HG03521 (cell line): ENCODE results near the gene TTC22.

ENCODE experiments used
- ATAC-seq: cut with Tn5 transposase; IDR thresholded peaks from one replicate; pipeline ENCODE4 v1.9.1; 2021; ENCODE audit warnings: mild to moderate bottlenecking, moderate library complexity; ENCODE audit not compliant: unreplicated experiment

TTC22 gene

DNA sequence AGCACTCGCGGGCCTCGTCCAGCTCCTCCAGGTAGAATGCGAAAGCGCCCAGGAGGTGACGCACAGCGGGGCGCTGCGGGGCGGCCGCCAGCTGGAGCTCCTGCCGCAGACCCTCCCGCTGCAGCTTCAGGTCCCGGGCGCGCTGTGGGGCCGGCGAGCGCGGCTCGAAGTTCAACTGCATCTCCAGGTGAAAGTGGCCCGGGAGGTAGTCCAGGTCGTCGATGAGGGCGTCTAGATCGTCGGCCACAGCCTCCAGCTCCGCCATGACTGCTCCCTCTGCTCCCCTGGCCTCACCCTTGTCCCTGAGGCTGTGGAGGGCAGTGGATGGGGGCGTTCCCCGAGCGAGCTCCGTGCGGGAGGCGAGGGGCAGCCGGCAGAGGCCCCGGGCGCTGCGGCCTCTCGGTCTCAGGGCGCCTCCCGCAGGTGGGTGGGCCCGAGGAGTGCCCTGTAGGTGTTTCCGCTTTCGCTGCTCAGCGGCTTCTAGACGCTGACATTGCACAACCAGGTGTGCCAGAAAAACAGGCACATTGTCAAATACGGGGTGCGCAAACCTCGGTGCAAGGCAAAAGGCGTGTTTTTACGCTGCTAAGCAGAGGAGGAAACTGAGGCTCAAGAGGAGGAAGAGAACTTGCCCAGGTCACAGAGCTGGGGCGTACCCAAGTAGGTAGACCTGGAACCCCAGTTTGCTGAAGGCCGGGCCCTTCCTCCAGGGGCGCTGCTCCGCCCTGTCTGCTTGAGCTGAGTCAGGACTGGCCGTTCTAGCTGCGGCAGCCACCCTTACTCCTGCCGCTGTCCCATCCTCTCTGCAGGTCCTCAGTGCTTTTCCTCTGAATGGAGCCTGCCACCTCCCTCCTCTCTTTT, at the start of gene TTC22:
Gene TTC22, minus strand, starts transcription at position 425 of the 861 bp plus-strand sequence. Its CDS starts 160 bp downstream, at position 265.
- peak; percentile 83 for ATAC-seq

DNA sequence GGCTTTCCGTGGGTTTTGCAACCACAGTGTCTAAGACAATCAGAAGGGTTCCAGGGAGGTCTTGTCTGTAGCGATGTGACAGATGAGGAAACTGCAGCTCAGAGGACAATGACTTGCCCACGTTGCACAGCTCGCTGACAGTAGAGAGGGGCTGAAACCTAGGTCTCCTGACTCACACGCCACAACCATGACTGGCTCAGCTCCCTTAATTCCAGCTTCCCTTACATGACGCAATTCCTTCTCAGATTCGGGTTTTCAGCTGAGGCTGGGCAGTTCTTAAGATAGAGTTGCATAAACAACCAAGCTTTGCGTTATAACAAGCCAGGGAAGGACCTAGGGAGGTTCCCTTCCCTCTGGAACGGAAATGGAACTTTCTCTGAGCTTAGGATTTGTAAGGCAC, 49.6 kb upstream of the TTC22 start:
- no peak for ATAC-seq

DNA sequence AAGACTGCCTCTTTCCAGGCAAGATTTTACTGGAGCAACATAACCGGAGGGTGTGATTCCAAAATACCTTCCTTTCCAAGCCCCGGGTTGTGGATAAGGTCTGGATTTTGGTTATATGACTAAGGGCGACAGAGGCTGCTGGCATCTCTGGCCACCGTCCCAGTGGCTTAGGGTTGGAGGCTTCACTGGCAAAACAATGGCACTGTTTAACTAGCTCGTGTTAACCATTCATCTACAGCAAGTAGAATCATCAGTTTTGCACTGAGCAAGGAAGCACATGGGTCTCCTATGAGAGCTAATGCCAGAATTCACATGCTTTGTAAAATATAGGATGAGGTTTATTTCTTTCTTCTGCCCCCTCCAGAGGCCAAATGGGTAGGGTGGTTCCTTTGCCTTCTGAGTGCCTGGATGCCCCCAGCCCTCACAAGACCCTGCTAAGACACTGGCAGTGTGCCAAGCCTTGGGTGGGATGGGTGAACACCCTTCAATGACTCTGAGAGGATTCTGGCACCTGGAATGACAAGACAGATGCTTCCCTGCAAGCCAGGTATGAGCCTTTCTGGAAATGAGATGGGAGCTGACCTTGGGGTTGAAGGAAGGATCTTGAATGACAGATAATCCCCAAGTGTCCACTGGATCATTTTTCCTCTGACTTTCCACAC, 49.1 kb upstream of the TTC22 start:
- ATAC-seq, result no peak

DNA sequence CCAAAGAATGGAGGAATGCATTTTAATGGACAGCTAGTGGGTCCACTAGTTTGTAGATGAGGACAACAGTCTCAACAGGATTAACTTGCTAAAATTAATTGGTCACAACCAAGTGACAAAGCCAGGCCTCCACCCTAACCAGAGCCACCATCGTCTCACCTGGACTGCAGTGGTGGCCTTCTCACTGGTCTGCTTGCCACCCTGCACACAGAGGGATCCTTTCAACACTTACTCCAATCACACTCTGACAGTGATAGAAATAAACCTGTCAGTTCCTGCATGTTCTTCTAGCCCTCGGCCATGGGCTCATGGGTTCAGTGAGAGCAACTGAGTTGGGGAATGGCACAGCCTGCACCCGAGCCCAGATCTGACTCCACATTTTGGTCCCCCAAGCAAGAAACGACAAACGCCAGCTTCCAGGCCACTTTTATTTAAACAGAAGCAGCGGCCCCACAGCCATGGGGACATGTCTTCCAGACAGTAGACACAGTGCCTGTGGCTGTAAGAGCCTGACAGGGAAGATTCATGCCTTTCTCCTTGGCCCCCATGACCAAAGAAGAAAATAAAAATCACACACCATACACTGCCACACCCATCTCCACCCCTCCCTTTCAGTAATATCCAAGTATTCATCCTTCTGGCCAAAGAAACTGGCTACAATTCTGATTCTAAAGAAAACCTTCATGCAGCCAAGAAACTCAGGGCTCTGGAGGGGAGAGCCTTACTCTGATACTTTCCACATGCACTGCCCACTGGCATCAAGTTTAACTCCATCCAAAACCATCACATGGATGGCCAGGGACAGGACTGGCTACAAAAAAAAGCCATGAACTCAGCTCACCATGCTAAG, 48.3 kb upstream of the TTC22 start:
- no peak for ATAC-seq

DNA sequence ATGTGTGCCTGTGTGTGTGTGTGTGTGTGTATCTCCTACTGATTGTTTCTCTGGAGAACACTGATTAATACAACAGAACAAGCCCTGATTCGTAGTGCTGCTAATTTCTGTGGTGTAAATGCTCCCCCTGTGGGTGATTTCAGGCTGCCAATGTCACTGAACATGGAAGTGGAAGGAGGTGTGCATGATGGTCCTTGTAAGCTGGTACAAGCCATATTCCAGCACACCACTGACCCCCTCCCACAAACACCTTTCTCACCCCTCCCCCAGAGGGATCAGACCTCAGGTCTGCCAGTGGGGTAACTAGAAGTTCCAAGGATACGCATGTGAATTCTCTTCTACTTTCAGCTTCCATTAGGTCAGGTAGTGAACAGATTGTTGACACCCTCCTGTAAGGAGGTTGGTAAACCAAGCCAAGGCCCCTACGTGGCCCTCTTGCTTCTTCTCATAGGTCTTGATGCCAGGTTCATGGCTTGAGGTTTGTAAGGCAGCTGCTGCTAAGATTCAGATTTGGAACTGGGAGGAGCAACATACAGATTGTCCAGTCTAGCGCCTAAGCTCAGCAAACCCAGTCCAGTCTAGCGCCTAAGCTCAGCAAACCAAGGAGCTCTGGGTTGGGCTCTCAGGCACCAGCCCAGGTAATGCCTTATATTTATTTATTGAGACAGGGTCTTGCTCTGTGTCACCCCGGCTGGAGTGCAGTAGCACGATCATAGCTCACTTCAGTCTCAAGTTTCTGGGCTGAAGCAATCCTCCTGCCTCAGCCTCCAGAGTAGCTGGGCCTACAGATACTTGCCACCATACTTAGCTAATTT, 47.2 kb upstream of the TTC22 start:
- ATAC-seq, result no peak

DNA sequence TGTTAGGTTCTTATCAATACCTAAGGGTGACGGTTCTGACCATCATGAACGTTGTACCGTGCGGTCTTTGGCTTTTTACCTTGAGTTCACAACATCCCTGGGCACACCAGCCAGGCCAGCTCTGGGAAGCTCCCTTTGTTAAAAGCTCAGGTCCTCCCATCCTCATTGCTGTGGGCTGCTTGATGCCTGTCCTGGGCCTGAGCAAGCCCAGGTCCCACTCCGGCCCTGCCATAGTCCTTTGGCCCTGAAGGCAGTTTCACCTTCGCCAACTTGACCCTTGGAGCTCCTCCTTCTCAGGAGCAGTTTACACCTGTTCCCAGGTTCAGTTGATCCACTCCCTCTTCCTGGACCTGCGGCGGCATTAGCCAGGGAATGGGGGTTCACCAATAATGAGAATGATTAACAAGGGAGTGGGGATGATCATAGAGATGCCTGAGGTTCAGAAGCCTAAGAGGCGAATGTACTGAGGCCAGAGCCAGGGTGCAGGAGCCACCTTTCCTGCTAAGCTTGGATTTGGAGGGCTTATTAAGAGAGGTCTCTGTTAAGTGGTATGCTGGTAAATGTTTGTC, 45.7 kb upstream of the TTC22 start:
- no peak for ATAC-seq

DNA sequence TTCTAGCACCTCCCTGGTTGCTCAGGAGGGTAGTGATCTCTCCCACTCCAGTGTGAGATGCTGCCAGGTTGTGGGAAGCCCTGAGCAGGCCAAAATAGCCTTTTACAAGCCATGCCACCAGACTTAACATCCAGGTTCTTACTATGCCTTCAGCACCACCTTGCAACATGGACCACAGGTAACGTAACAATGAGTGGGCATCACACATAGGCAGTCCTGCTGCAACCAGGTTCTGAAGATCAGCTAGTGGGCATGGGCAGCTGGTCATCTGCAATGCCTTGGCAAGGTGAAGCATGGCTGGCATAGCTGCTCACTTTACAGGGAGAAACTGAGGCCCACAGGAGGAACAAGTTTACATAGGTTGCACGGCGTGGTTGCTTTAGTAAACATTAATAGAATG, 45.2 kb upstream of the TTC22 start:
- ATAC-seq, result no peak

DNA sequence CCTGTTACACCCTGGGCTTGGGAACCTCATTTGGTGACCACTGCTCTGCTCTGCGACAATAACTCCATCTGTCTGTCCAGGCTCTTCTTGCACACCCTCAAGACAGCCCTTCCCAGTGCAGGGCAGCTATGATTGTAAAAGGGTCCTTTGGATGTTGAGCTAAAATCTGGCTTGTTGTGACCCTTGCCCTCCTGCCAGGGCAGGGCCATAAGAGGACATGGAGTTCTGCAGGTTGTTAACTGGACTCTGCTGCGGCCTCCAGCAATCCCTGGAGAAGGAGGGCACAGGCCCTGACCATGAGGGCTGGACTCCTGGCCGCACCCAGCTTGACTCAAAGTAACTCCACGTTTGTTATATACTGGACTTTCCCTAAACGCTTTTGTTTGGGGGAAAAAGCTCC, 44.6 kb upstream of the TTC22 start:
- no peak for ATAC-seq

DNA sequence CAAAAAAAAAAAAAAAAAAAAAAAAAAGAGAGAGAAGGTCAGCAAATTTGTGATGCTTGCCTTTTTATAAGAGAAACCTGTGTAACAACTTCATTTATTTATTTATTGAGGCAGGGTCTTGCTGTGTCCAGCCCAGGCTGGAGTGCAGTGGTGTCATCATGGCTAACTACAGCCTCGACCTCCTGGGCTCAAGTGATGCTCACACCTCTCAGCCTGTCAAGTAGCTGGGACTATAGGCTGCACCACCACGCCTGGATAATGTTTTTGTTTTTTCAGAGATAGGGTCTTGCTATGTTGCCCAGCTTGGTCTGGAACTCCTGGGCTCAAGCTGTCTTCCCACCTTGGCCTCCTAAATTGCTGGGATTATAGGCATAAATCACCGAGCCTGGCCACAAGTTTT, 43.4 kb upstream of the TTC22 start:
- ATAC-seq, result no peak

DNA sequence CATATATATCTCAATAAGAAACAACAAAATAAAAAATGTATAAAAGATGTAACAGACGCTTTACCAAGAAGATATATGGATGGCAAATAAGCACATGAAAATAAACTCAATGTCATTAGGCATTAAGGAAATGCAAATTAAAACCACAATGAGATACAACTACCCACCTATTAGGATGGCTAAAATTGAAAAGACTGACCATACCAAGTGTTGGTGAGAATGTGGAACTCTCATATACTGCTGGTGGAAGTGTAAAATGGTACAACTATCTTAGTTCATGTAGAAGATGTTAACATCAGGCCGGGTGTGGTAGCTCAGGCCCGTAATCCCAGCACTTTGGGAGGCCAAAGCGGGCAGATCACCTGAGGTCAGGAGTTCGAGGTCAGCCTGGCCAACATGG, 42.3 kb upstream of the TTC22 start:
- no peak for ATAC-seq

DNA sequence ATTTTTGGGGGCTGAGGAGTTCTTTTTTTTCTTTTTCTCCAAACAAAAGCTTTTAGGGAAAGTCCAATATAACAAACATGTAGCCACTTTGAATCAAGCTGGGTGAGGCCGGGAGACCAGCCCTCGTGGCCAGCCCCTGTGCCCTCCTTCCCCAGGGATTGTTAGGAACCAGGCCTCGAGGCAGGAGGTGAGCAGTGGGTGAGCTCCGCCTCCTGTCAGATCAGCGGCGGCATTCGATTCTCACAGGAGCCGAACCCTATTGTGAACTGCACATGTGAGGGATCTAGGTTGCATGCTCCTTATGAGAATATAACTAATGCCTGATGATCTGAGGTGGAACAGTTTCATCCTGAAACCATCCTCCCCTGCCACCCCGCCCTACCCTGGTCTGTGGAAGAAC, 41.8 kb upstream of the TTC22 start:
- ATAC-seq, result no peak

DNA sequence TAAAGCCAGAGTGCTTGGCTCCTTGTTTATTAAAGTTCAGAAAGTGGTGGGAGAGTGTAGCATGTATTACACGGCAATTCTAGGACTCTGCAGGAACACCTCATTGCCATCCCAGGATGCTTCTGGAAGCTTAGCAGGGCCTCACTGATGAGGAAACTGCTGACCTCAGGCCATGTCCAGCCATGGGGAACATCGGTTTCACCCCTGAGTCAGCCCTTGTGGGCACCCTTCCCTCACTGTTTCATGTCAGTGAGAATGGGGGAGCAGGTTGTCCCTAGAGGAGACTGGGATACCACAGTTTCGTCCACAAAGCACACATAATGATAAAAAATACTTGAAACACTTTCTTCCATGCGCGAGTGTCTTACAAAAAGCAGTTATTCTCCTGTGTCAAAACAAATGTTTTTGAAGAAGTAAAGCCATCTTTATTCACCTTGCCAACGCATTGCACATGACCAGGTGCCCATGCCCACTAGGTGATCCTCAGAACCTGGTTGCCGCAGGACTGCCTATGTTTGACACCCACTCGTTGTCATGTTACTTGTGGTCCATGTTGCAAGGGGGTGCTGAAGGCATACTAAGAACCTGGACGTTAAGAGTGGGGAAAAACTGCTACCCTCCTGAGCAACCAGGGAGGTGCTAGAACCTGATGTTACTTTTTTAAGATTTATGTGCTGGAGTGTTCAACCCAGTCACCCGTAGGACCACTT, 41.2 kb upstream of the TTC22 start:
- ATAC-seq, result no peak

DNA sequence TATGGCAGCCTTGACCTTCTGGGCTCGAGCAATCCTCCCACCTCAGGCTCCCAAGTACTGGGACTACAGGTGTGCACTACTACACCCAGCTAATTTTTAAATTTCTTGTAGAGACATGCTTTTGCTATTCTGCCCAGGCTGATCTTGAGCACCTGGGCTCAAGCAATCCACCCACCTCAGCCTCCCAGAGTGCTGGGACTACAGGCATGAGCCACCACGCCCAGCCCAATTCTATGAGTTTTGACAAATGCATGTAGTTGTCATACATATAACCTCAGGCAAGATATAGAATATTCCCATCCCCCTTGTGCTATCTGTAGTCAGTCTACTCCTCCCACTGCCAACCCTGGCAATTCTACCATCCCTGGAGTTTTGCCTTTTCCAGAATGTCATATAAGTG, 38.7 kb upstream of the TTC22 start:
- no peak for ATAC-seq

DNA sequence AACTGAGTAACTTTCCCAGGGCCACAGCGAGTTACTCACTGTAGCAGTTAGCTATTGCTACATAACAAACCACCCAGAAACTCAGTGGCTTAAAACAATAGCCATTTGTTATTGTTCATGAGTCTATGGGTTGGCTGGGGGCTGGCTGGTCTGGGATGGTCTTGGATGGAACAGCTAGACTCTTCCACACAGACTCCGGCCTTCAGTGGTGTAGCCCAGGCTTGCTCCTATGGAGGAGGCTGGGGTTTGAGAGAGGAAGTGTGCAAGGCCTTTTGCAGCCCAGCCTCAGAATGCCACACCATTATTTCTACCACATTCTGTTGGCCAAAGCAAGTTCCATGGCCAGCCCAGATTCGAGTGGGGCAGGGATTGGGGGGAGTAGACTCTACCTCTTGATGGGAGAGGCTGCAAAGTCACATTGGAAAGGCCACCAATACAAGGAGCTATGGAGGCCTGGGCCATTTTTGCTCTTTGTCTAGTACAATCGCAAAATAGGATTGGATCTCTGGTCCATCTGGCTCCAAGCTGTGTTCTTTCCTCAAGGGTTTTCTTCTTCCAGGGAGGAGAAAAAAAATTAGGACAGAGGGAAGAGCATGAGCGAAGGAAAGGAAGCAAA, 37.5 kb upstream of the TTC22 start:
- no peak for ATAC-seq

DNA sequence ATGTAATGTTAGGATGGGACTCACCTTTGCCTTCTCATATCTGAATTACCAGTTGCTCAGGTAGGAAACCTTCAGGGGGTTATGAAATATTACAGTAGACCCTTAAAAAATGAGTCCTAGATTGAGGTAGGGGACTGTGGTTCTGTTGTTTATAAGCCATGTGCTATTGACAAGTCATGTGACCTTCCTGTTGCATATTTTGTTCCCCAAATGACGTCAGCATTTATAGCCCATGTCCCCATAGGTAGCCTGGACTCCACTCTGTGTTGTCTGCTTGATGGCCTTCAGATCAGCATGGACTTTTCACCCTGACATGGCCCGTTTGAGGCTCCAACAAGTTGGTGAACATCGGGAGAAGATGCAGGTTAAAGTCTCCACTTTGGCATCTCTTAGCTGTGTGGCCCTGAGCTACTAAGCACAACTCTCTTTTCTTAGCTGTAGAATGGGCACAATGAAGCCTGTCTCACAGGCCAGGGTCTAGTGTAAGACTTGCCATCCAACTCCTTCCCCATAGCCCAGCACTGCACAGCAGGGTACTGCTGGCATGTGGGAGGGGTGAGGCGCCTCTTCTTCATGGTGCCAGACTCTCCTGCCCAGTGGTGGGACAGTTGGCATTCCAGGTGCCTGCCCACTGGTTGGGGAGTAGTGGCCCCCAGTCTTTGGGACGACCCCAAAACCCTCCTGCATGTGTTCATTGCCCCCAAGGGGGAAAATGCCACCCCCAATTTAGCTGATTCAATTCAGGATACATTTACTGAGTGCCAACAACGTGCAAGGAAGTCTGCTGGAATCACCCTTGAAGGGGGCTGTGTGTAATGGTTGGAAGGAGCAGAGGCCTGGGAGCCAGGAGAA, 36.1 kb upstream of the TTC22 start:
- no peak for ATAC-seq

DNA sequence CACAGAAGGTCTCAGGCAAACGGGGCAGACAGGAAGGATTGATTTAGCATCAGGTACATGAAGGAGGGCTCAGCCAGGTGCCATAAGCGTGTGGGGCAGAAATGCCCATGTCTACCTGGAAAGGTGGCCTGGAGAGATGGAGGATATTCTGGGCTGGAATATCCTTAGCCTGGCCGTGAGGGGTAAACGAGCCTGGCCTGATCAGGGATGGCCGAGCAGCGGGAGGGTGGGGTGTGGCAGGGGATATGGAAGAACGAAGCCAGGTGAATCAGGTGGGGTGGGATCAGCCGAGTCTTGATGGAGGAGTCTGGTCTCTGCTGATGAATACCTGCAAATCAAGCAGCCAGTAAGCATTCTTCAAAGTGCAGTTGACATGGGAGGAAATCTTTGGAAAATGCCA, 35.5 kb upstream of the TTC22 start:
- ATAC-seq, result no peak

DNA sequence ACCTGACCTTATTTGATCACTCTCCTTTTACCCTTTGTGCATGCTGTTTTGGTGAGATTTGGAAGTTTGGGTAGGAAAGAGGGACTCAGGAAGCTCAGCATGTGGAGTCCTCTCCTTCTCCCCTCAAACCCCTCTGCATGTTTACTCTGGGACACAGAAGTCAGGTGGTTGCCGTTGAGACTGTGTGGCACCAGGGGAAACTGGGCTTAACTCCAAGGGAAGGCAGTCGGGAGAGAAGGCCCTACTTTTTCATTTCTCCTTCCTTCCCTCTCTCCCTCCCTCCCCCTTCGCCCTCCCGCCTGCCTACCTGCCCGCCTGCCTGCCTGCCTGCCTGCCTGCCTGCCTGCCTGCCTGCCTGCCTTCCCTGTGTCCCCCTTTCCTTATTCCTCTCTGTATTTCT, 34.8 kb upstream of the TTC22 start:
- no peak for ATAC-seq

DNA sequence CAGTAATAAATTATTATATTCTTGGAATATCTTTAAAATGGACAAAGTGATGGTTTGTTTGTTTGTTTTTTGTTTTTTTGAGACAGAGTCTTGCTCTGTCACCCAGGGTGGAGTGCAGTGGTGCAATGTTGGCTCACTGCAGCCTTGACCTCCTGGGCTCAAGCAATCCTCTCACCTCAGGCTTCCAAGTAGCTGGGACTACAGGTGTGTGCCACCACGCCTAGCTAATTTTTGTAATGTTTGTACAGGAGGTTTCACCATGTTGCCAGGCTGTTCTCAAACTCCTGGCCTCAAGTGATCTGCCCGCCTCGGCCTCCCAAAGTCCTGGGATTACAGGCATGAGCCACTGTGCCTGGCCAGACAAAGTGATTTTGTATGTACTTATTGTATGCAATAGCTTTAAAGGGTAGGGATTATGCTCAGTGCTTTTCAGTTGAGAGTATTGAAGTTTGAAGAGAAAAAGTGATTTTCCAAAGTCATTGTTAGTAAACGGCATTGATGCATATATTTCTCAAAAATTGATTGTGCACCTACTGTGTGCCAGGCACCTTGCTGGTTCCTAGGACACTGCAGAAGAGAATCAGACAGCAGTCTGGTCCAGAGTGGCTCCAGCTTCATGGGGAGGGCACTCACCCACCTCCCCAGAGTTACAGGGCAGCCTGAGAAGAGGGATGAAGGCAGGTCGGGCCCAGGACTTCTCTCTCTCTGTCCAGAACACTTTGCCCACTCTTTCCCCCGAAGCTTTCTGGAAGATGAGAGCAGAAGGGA, 34.2 kb upstream of the TTC22 start:
- no peak for ATAC-seq
